ENCODE results near the gene PSPN.

The PSPN gene

GRCh38 chr19:6396305-6396704 is 20.6 kb upstream of the PSPN start:
- H3K4me3 ChIP-seq (ENCODE audit: low read depth, low read length), result no peak overlapping the region
- no peak for TF ChIP-seq CTCF (IDR thresholded peaks at IDR 0.05; ENCODE audit: borderline replicate concordance, insufficient read depth, low read depth, low read length)

GRCh38 chr19:6394831-6395230 is 19.1 kb upstream of the PSPN start:
- no peak for TF ChIP-seq CTCF (IDR thresholded peaks at IDR 0.05; ENCODE audit: borderline replicate concordance, insufficient read depth, low read depth, low read length)
- no peak overlapping the region for H3K4me3 ChIP-seq (ENCODE audit: low read depth, low read length)

- TF ChIP-seq CTCF (IDR thresholded peaks at IDR 0.05; ENCODE audit: borderline replicate concordance, insufficient read depth, low read depth, low read length), result no peak
- peak overlapping the region; percentile 89 for H3K4me3 ChIP-seq (ENCODE audit: low read depth, low read length)
Observed at GRCh38 chr19:6393983-6394412, 18.3 kb upstream of the PSPN start.

GRCh38 chr19:6393074-6393982 is 17.6 kb upstream of the PSPN start, which contains the start of gene GTF2F1:
GTF2F1 (minus strand) TSS chr19:6393164; CDS start chr19:6392995, 169 bp downstream.
- H3K4me3 ChIP-seq (ENCODE audit: low read depth, low read length), result peak within 1 kb of the TSS; percentile 89
- peak; percentile 31; the same call in 1 of the 2 replicates for TF ChIP-seq CTCF (IDR thresholded peaks at IDR 0.05; ENCODE audit: borderline replicate concordance, insufficient read depth, low read depth, low read length)

- peak overlapping the region; percentile 89 for H3K4me3 ChIP-seq (ENCODE audit: low read depth, low read length)
- no peak for TF ChIP-seq CTCF (IDR thresholded peaks at IDR 0.05; ENCODE audit: borderline replicate concordance, insufficient read depth, low read depth, low read length)
Observed at GRCh38 chr19:6392221-6393073, 16.7 kb upstream of the PSPN start.

GRCh38 chr19:6387372-6387771 is 11.6 kb upstream of the PSPN start:
- no peak for TF ChIP-seq CTCF (IDR thresholded peaks at IDR 0.05; ENCODE audit: borderline replicate concordance, insufficient read depth, low read depth, low read length)
- no peak overlapping the region for H3K4me3 ChIP-seq (ENCODE audit: low read depth, low read length)

Data from GM12875 (cell line).